H1 (cell line): ENCODE data around the gene CCDC13. TPM values are rescaled to one million over a fixed set of nuclear protein-coding genes. Genes with fewer than 3 reads are reported as not detected.

Experiments used
- ASH2L ChIP-seq: fragments of 200-600, 300-600 bp; sonication (generic); IDR thresholded peaks from one replicate; pipeline ENCODE4 v1.7.1; 2017; ENCODE audit warnings: low read length
- BACH1 ChIP-seq: IDR thresholded peaks from 2 replicates; pipeline ENCODE4 v1.6.1; 2012; ENCODE audit warnings: low read length, improper control_type of control experiment
- KDM5A ChIP-seq: fragments of 200-600 bp; IDR thresholded peaks from 2 replicates; pipeline ENCODE4 v1.7.1; 2012; ENCODE audit warnings: mild to moderate bottlenecking, low read length, inconsistent platforms, mixed read lengths
- RNF2 ChIP-seq: fragments of 200-900, 300-1000 bp; sonication (generic); IDR thresholded peaks from 2 replicates; pipeline ENCODE4 v1.7.1; 2016; ENCODE audit warnings: borderline replicate concordance, low read depth, mild to moderate bottlenecking, antibody characterized with exemption, low read length; ENCODE audit not compliant: poor library complexity, severe bottlenecking; ENCODE audit errors: missing control alignments
- SRF ChIP-seq: IDR thresholded peaks from 2 replicates; pipeline ENCODE4 v1.6.1; 2011; ENCODE audit warnings: mild to moderate bottlenecking, low read depth, low read length, moderate library complexity
- ZNF274 ChIP-seq: IDR thresholded peaks from 2 replicates; pipeline ENCODE4 v1.7.0; 2012; ENCODE audit warnings: low read length, borderline replicate concordance; ENCODE audit errors: extremely low read depth
- polyA plus RNA-seq, 7 experiments: library from polyadenylated mRNA; depleted of rRNA in 3 of 7; stranded (reverse) in 5 of 7; unstranded in 2 of 7; fragments of >200 nt in 5 of 7; fragments of 200-250 nt in 2 of 7; gene quantifications; 1 replicate in 5 of 7; 2 replicates in 1 of 7; 4 replicates in 1 of 7; pipeline versions ENCODE4 v1.2.1 to v1.2.3, GENCODE V29; 2011 to 2013; ENCODE audit warnings: missing spikeins in 2 of 7, mixed read lengths in 2 of 7
- total RNA-seq: library from RNA; stranded (reverse); fragmentation: NEBNext Ultra II Directional; extraction: Animal tissue kit (Norgen Biotek cat#: 25700); gene quantifications from 2 replicates; pipeline ENCODE4 v1.2.1, GENCODE V29; 2021
- TF ChIP-seq, protein P1 (sequence below): IDR thresholded peaks from 2 replicates; pipeline ENCODE4 v1.6.1; 2012; ENCODE audit warnings: low read length, inconsistent platforms

CCDC13 gene
- total and polyA plus RNA-seq, 2 of the 8 experiments (the other 6 are each of a cell fraction or from before 2014, with no cell fraction given) = 0.06 TPM; not detected in 1

DNA sequence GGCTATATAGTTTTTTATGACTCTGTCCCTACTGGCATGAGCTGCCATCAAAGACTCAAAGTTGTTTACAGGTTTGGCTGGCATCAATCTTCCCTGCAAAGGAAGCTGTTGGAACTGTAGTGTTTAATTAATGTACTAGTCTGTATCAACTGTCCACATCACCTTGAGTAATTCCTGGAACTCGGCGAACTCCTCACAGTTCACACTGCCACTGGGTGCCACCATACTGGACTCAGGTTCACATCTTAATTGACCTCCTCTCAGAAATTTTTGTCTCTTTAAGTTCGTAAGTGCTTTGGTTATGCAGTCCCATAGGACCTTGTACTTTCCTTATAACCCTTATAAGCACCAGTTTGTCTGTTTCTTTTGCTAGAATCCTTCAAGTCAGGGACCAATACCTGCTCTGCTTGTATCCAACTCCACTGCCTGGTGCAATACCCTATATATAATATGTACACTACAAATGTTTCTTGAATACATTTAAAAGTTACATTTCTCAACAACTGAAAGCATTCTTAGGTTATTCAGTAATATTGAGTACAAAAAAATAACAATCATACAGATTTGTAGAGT lies 28.1 kb upstream of the CCDC13 start (continued):
- TF ChIP-seq, protein P1, sequence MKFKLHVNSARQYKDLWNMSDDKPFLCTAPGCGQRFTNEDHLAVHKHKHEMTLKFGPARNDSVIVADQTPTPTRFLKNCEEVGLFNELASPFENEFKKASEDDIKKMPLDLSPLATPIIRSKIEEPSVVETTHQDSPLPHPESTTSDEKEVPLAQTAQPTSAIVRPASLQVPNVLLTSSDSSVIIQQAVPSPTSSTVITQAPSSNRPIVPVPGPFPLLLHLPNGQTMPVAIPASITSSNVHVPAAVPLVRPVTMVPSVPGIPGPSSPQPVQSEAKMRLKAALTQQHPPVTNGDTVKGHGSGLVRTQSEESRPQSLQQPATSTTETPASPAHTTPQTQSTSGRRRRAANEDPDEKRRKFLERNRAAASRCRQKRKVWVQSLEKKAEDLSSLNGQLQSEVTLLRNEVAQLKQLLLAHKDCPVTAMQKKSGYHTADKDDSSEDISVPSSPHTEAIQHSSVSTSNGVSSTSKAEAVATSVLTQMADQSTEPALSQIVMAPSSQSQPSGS = no peak
- TF ChIP-seq RNF2 (no peak), KDM5A (no peak), BACH1 (no peak), ASH2L (no peak), SRF (no peak), ZNF274 (no peak)
